ENCODE results near the gene PTPRM. TPM values are rescaled to one million over a fixed set of nuclear protein-coding genes. Genes with fewer than 3 reads are reported as not detected.

The PTPRM gene
- total and polyA plus RNA-seq, 2 of the 4 experiments (the other 2 are of a cell fraction): 28.3 to 51.2 TPM

DNA sequence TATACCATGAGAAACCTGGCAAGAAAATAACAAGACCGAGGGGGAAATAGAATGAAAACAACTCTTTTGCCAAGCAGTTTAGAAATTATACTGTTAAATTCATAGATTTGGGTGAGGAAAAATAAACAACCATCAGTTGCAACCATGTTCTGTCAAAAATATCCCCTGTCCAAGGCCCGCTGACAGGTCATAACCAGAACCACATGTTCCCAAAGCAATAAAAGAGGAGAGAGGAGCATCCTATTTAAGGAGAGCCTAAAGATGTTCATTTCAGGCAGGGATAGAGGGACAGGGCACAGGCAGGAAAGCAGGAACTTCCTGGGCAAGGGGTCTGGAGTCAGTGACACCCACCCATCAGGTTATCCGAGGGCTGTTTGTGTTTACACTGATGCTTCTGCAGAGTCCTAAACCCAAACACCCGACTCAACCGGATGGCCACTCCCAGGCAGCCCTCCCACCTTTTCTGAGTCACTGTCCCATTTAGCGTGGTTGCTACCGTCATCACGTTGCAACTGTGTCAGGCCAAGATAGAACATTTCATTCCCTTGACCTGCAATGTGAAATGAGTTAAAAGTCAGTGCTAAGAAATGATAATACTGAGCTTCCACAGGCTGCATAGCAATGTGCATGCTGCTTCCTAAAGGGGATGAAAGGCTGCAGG lies 573.9 kb downstream of the PTPRM start:
- Histone ChIP-seq H2BK5ac (ENCODE audit: low read depth, low read length, poor library complexity, severe bottlenecking) (peak overlapping the region; percentile 32), H3K4ac (ENCODE audit: low read depth, low read length) (peak overlapping the region; percentile 66), H3K79me1 (ENCODE audit: low read depth in 1 of 2, low read length in 2 of 2) (no peaks in the 10 kb centered on the region; a peak in 1 of 4 replicates), H3K14ac (replicated peaks; ENCODE audit: low read depth, low read length) (no peak overlapping the region; the same call in 1 of the 2 replicates), H2BK20ac (ENCODE audit: low read depth, low read length) (0 out of 2 replicates have a peak overlapping the region, but pooled peaks have one; percentile 8), H3K27me3 (ENCODE audit: control insufficient read depth, insufficient read depth, low read length) (no peaks in the 10 kb centered on the region), H3K4me3 (ENCODE audit: insufficient read depth, low read depth, low read length) (no peak overlapping the region), H3K4me2 (ENCODE audit: low read depth, low read length) (no peak overlapping the region), H3K18ac (ENCODE audit: low read depth, low read length) (no peak overlapping the region; the same call in 1 of the 2 replicates), H3K23ac (ENCODE audit: low read depth, low read length) (no peak overlapping the region), H4K5ac (ENCODE audit: low read depth, low read length) (no peak overlapping the region), H3K27ac (ENCODE audit: insufficient read depth, low read length) (no peak overlapping the region), H4K20me1 (ENCODE audit: insufficient read depth, low read length) (no peaks in the 10 kb centered on the region), H4K91ac (ENCODE audit: insufficient read depth, low read depth, low read length) (no peak overlapping the region), H3K9ac (ENCODE audit: low read depth, low read length) (no peak overlapping the region), H2AK9ac (replicated peaks; ENCODE audit: low read depth, low read length, poor library complexity) (peak overlapping the region; percentile 39), H3K9me1 (ENCODE audit: insufficient read depth, low read length) (0 out of 2 replicates have a peak, but pooled peaks cover 6% of the 10 kb centered on the region), H3K56ac (ENCODE audit: extremely low read depth, insufficient read depth, low read length) (no peak overlapping the region), H2BK15ac (ENCODE audit: low read depth, low read length) (no peak overlapping the region), H3K9me3 (ENCODE audit: control insufficient read depth, insufficient read depth, low read length) (no peaks in the 10 kb centered on the region), H2BK120ac (ENCODE audit: low read depth, low read length) (0 out of 2 replicates have a peak overlapping the region, but pooled peaks have one; percentile 17), H4K8ac (ENCODE audit: low read depth in 2 of 2, low read length in 2 of 2) (0 out of 4 replicates have a peak overlapping the region, but pooled peaks of 1 of the 2 experiments have one; percentile 9), H2AFZ (replicated peaks; ENCODE audit: low read length, poor library complexity) (peak overlapping the region; percentile 46), H3K4me1 (ENCODE audit: control insufficient read depth, insufficient read depth, low read length) (peaks cover 4% of the 10 kb centered on the region), H2AK5ac (ENCODE audit: low read depth, low read length) (no peak overlapping the region; the same call in 1 of the 2 replicates), H3K36me3 (ENCODE audit: control insufficient read depth, insufficient read depth, low read length) (peaks cover 4% of the 10 kb centered on the region; the same call in 1 of the 2 replicates)
- CTCF ChIA-PET: no interaction called here
- in situ Hi-C loops (cut with MboI; ENCODE audit: low sequenced_read_pairs) (no loop called here), dilution Hi-C loops (cut with HindIII; ENCODE audit: low sequenced_read_pairs, unreplicated experiment) (no loop called here), intact Hi-C loops (cut with micrococcal nuclease) (no loop called here)
- ATAC-seq (ENCODE audit: low read depth) (peak; percentile 61), DNase-seq (peak; percentile 82)
- 33% methylated on average over 1 of the region's 8 CpGs; no CpG with 5 or more reads in 1 of the 2 experiments for WGBS, 2 experiments (ENCODE audit: extremely low coverage in 2 of 2, insufficient read length in 1 of 2)
- TF ChIP-seq NFE2L2 (IDR thresholded peaks at IDR 0.05; ENCODE audit: low read depth, low read length) (0 out of 2 replicates have a peak, but pooled peaks have one; percentile 8), BHLHE40 (IDR thresholded peaks at IDR 0.05; ENCODE audit: low read depth, low read length) (peak; percentile 38; the same call in 1 of the 2 replicates), MXI1 (IDR thresholded peaks at IDR 0.05; ENCODE audit: borderline replicate concordance, low read depth, low read length) (no peak), RAD21 (IDR thresholded peaks at IDR 0.05; ENCODE audit: low read length) (peak; percentile 17; the same call in 1 of the 2 replicates), RFX5 (IDR thresholded peaks at IDR 0.05; ENCODE audit: low read depth, low read length) (no peak), CEBPB (IDR thresholded peaks at IDR 0.05; ENCODE audit: low read depth, low read length) (peak; percentile 70), CHD1 (IDR thresholded peaks at IDR 0.05; ENCODE audit: low read depth, low read length) (no peak), MAFK (IDR thresholded peaks at IDR 0.05; ENCODE audit: low read depth, low read length) (no peak), SMC3 (IDR thresholded peaks at IDR 0.05; ENCODE audit: low read depth, low read length) (no peak), POLR2A (IDR thresholded peaks at IDR 0.05; ENCODE audit: low read depth, low read length) (no peak), FOS (IDR thresholded peaks at IDR 0.05; ENCODE audit: low read depth, low read length) (peak; percentile 91), RCOR1 (IDR thresholded peaks at IDR 0.05; ENCODE audit: insufficient replicate concordance, low read length) (no peak), MAZ (IDR thresholded peaks at IDR 0.05; ENCODE audit: borderline replicate concordance, low read depth, low read length) (peak; percentile 85)
- TF ChIP-seq, protein P1, sequence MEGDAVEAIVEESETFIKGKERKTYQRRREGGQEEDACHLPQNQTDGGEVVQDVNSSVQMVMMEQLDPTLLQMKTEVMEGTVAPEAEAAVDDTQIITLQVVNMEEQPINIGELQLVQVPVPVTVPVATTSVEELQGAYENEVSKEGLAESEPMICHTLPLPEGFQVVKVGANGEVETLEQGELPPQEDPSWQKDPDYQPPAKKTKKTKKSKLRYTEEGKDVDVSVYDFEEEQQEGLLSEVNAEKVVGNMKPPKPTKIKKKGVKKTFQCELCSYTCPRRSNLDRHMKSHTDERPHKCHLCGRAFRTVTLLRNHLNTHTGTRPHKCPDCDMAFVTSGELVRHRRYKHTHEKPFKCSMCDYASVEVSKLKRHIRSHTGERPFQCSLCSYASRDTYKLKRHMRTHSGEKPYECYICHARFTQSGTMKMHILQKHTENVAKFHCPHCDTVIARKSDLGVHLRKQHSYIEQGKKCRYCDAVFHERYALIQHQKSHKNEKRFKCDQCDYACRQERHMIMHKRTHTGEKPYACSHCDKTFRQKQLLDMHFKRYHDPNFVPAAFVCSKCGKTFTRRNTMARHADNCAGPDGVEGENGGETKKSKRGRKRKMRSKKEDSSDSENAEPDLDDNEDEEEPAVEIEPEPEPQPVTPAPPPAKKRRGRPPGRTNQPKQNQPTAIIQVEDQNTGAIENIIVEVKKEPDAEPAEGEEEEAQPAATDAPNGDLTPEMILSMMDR (conservative IDR thresholded peaks at IDR 0.05; ENCODE audit: low read depth, low read length): no peak
- BruUV-seq (replicated peaks): no TSS peak
- POLR2A ChIA-PET (ENCODE audit: unreplicated experiment): no interaction called here
